Stimulated activated CD4-positive, alpha-beta T cell treated with anti-CD3 and anti-CD28 coated beads, TNF-alpha, amount 100 ng/mL, for 4 hours (primary cell): ENCODE results near the gene RHOC.

ENCODE experiments used
- DNase-seq, 3 experiments: peaks; one replicate each; pipeline ENCODE4 v3.0.0-alpha.2; 2020; ENCODE audit warnings: low read depth in 3 of 3

The RHOC gene

GRCh38 chr1:112717263-112717873, 10.4 kb upstream of the RHOC start:
- DNase-seq: no peak

- peak in 2 of 3 experiments; percentile 64 to 69 for DNase-seq
These were observed 9.3 kb upstream of the RHOC start for GRCh38 chr1:112716133-112716720.

GRCh38 chr1:112715264-112716053, 8.5 kb upstream of the RHOC start, which contains the start of gene PPM1J:
PPM1J (minus strand) TSS chr1:112715332; CDS start chr1:112715301, 31 bp downstream.
- peak; percentile 94 to 95 (median 94) for DNase-seq

- DNase-seq: no peak
These were observed 7.7 kb upstream of the RHOC start for GRCh38 chr1:112714313-112715263.

GRCh38 chr1:112713466-112714312, 6.8 kb upstream of the RHOC start:
- DNase-seq: no peak

GRCh38 chr1:112712701-112713128, 5.8 kb upstream of the RHOC start:
- no peak for DNase-seq

- DNase-seq: no peak
These were observed 5.3 kb upstream of the RHOC start for GRCh38 chr1:112712191-112712590.

GRCh38 chr1:112711670-112712069, 4.7 kb upstream of the RHOC start:
- DNase-seq: no peak

- DNase-seq: no peak
These were observed 4.1 kb upstream of the RHOC start for GRCh38 chr1:112711041-112711440.

GRCh38 chr1:112710586-112710985, 3.7 kb upstream of the RHOC start:
- no peak for DNase-seq

- DNase-seq: no peak
These were observed 3.2 kb upstream of the RHOC start for GRCh38 chr1:112710159-112710558.

GRCh38 chr1:112708489-112708888, 1.6 kb upstream of the RHOC start:
- no peak for DNase-seq

- no peak for DNase-seq
These were observed 1.1 kb upstream of the RHOC start for GRCh38 chr1:112708002-112708448.

GRCh38 chr1:112707221-112708001, 484 bp upstream of the RHOC start:
- DNase-seq: peak in 2 of 3 experiments; percentile 45 to 47

- no peak for DNase-seq
These were observed 1.8 kb downstream of the RHOC start for GRCh38 chr1:112704934-112705627.

- DNase-seq: no peak
These were observed 2.5 kb downstream of the RHOC start for GRCh38 chr1:112704391-112704933.

GRCh38 chr1:112703706-112704105, 3.2 kb downstream of the RHOC start:
- DNase-seq: no peak

- no peak for DNase-seq
These were observed 4.3 kb downstream of the RHOC start for GRCh38 chr1:112702420-112703261.
